Amygdala (tissue), 56 donors: ENCODE measurements around the gene ARRB2.
A peak's percentile ranks its signal among the peaks of the same experiment; 100 is the strongest.
"Not testable (repeated sequence)": the region's sequence is repeated elsewhere in the genome, so short reads cannot be mapped to it uniquely, and the experiment has no call there.

ENCODE experiments used
- DNase-seq, 56 donors: peaks; one replicate each; lab custom pipeline; 2025; lab: John Stamatoyannopoulos, UW

The ARRB2 gene

GRCh38 chr17:4709794-4710692 is at the start of gene ARRB2:
ARRB2 (plus strand) TSS chr17:4710632; CDS start chr17:4710722, 90 bp downstream.
- DNase-seq: peak; percentile 28 to 99 (median 97)

- no peak for DNase-seq
Measured at GRCh38 chr17:4663711-4664110, 46.7 kb upstream of the ARRB2 start.

- no peak for DNase-seq
Measured at GRCh38 chr17:4664230-4664629, 46.2 kb upstream of the ARRB2 start.

- no peak for DNase-seq
Measured at GRCh38 chr17:4665027-4665426, 45.4 kb upstream of the ARRB2 start.

GRCh38 chr17:4666296-4666695 is 44.1 kb upstream of the ARRB2 start:
- no peak for DNase-seq

GRCh38 chr17:4667166-4667565 is 43.3 kb upstream of the ARRB2 start:
- no peak for DNase-seq

GRCh38 chr17:4672055-4672630 is 38.3 kb upstream of the ARRB2 start:
- DNase-seq: no peak

- DNase-seq: no peak
Measured at GRCh38 chr17:4672751-4673150, 37.7 kb upstream of the ARRB2 start.

GRCh38 chr17:4673169-4673568 is 37.3 kb upstream of the ARRB2 start:
- DNase-seq: no peak

GRCh38 chr17:4673986-4674684 is 36.3 kb upstream of the ARRB2 start:
- DNase-seq: no peak

GRCh38 chr17:4674685-4674998 is 35.8 kb upstream of the ARRB2 start:
- DNase-seq: no peak

GRCh38 chr17:4675791-4676190 is 34.6 kb upstream of the ARRB2 start:
- DNase-seq: no peak

GRCh38 chr17:4676791-4677190 is 33.6 kb upstream of the ARRB2 start:
- no peak for DNase-seq

GRCh38 chr17:4678448-4679026 is 31.9 kb upstream of the ARRB2 start:
- no peak for DNase-seq

- DNase-seq: no peak
Measured at GRCh38 chr17:4679658-4680057, 30.8 kb upstream of the ARRB2 start.

GRCh38 chr17:4683739-4684138 is 26.7 kb upstream of the ARRB2 start:
- DNase-seq: not testable (repeated sequence)

GRCh38 chr17:4689872-4690271 is 20.6 kb upstream of the ARRB2 start:
- not testable (repeated sequence) for DNase-seq

- DNase-seq: no peak
Measured at GRCh38 chr17:4690745-4691144, 19.7 kb upstream of the ARRB2 start.

- no peak for DNase-seq
Measured at GRCh38 chr17:4691686-4692085, 18.7 kb upstream of the ARRB2 start.

- DNase-seq: no peak
Measured at GRCh38 chr17:4693416-4693815, 17.0 kb upstream of the ARRB2 start.

GRCh38 chr17:4696437-4696805 is 14.0 kb upstream of the ARRB2 start:
- DNase-seq: no peak
